Activated naive CD8-positive, alpha-beta T cell treated with anti-CD3 and anti-CD28 coated beads, Interleukin-2, amount 50 U/mL, for 24 hours (primary cell): ENCODE data around the gene ZNRD2.

Experiments used
- ATAC-seq: fragments of 150-1000 bp; cut with Tn5 transposase; one replicate; pipeline ENCODE4 v1.10.0; 2021
- DNase-seq: peaks from one replicate; pipeline ENCODE4 v3.0.0; 2021
- H3K27ac Mint-ChIP-seq: one replicate; pipeline ENCODE4 v1.8.0; 2021; ENCODE audit warnings: mild to moderate bottlenecking, mixed read lengths
- H3K27me3 Mint-ChIP-seq: one replicate; pipeline ENCODE4 v1.8.0; 2021; ENCODE audit warnings: mixed read lengths
- H3K36me3 Mint-ChIP-seq: one replicate; pipeline ENCODE4 v1.8.0; 2021; ENCODE audit warnings: low read depth, mixed read lengths
- H3K4me1 Mint-ChIP-seq: one replicate; pipeline ENCODE4 v1.8.0; 2021; ENCODE audit warnings: mixed read lengths
- H3K4me3 Mint-ChIP-seq: one replicate; pipeline ENCODE4 v1.8.0; 2021; ENCODE audit warnings: mild to moderate bottlenecking, moderate library complexity, mixed read lengths
- H3K9me3 Mint-ChIP-seq: one replicate; pipeline ENCODE4 v1.8.0; 2021; ENCODE audit warnings: mixed read lengths

The ZNRD2 gene

DNA sequence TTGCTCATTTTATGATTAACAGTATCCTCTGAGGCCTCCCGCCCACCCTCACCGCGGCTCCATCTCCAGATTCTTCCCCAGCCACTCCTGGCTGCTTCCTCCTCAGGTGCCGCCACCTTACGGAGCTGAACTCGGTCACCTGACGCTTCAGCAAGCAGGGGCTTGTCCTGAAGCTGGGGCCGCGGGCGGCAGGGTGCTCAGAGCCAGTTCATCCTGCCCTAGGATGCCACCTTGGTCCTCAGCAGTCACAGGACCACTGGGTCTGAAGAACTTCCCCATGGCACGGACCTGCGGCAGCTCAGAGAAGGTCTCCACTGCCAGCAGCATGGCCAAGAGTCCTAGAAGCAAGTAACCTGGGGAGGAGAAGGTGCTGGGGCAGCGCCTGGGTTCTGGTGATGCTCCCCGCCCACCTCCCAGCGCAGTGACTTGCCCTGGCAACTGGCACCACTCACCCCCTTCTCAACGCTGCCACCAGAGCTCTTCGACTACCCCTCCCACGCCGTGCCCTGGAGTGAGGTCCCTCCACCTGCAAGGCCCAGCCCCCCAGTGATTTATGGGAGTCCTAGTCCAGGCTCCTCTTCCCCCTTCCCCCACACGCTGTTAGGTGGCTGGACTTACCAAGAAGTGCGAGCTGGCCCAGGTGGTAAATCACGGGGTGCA is 22.7 kb downstream of the ZNRD2 start:
- peaks cover 26% of the 10 kb centered on the region for H3K4me1 Mint-ChIP-seq
- H3K27me3 Mint-ChIP-seq, result no peaks in the 10 kb centered on the region
- no peak overlapping the region for H3K27ac Mint-ChIP-seq
- ATAC-seq, result no peak
- no peak for DNase-seq
- H3K4me3 Mint-ChIP-seq, result no peak overlapping the region
- no peaks in the 10 kb centered on the region for H3K9me3 Mint-ChIP-seq
- peaks cover 10% of the 10 kb centered on the region for H3K36me3 Mint-ChIP-seq

DNA sequence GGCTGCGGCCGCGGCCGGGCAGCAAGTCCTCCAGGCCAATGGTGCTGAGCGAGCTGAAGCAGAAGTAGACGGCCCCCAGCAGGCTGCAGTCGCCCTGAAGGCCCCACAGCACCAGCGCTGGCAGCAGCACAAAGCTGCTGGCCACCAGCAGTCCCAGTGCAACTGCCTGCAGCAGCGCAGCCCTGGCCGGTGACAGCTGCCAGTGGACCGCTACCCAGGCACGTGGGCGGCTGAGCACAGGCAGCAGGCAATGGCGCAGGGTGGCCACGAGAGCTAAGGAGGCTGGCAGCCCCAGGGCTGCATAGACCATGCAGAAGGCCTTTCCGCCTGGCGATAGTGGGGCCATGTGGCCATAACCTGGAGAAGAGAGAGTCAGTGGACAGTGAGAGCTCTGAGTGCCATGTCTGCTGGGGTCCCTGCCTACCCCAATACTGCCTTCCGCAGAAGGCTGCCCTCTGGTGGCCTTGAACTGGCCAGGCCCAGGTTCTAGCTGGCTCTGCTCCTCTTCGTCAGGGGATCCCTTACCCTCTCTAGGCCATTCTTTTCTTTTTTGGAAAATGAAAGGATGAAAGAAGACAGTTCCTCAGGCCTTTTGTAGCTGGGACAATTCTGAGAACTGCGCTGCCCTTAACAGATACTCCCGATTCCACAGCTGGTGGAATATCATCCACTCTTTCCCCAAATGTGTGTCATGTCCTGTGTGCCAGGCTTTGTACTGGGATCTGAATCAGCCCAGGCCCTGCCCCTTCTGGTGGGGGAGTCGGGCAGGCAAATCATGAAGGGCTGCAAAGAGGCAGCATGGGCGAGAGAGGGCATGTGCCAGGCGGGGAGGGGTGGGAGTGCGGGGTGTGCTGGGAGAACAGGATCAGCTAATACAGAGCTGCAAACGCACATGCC is 23.5 kb downstream of the ZNRD2 start:
- peaks cover 18% of the 10 kb centered on the region for H3K4me1 Mint-ChIP-seq
- no peak overlapping the region for H3K4me3 Mint-ChIP-seq
- no peak overlapping the region for H3K27ac Mint-ChIP-seq
- peak; percentile 63 for DNase-seq
- peaks cover 7% of the 10 kb centered on the region for H3K36me3 Mint-ChIP-seq
- H3K27me3 Mint-ChIP-seq, result no peaks in the 10 kb centered on the region
- H3K9me3 Mint-ChIP-seq, result no peaks in the 10 kb centered on the region
- ATAC-seq, result peak; percentile 30

DNA sequence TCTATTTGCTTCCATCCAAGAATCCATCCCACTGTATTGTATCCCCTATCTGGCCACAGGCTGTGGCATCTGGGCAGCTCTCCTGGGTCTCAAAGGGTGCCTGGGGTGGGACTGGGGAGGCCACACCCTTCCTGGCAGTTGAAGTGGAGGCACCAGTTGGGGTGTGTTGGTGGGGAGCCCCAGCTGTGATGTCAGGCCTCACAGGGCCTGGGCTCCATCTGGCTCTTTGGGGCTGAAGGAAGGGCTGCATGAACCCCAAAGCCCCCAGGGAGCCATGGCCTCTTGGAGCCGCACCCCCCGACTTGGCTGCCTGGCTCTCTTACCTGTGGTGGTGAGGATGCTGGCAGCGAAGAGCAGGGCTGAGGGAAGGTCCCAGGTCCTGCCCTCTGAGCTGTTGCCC is 24.9 kb downstream of the ZNRD2 start:
- Mint-ChIP-seq H3K27ac (no peak overlapping the region), H3K4me1 (peaks cover 7% of the 10 kb centered on the region), H3K4me3 (no peak overlapping the region), H3K9me3 (no peaks in the 10 kb centered on the region), H3K36me3 (peaks cover 7% of the 10 kb centered on the region), H3K27me3 (no peaks in the 10 kb centered on the region)
- no peak for DNase-seq
- ATAC-seq, result peak; percentile 6

DNA sequence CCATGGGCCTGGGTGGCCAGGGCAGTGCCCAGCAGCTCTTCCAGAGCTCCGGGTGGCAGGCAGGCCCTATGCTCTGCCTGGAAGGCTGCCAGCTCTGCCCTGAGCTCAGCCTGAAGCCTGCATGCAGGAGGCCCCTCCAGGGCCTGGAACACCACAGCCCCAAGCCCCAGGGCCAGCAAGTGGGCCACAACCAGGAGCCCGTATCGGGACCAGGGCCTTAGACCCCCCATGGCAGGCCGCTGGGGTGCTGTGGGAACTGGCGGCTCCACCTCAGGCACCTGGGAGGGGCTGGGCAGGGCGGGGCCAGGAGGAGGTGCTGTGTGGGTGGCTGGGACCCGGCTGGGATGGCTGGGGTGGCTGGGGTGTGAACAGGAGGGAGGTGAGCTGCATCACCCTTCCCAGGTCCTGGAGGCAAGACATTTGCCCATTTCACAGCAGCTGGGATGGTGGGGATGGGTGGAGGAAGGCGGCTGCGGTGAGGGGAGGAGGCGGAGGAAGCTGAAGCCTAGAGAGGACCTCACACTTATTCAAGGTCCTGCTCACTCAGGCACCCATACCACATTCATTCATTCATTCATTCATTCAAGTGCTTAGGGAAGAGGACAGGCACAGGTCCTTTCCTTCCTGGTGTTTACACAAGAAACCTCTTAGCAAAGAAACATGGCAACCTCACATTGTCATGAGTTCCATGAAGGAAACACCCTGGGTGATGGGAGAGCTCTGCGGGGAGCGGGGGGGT is 25.4 kb downstream of the ZNRD2 start, which contains the start of gene KCNK7:
TSS of gene KCNK7 (minus strand) at position 258 of the 739 bp plus-strand sequence. CDS start at position 230, 28 bp downstream.
- H3K4me3 Mint-ChIP-seq, result no peak within 1 kb of the TSS
- H3K27ac Mint-ChIP-seq, result no peak within 1 kb of the TSS
- H3K36me3 Mint-ChIP-seq, result peaks cover 2% of the 10 kb centered on the region
- H3K27me3 Mint-ChIP-seq, result no peaks in the 10 kb centered on the region
- H3K9me3 Mint-ChIP-seq, result no peaks in the 10 kb centered on the region
- DNase-seq, result no peak
- peak; percentile 15 for ATAC-seq
- H3K4me1 Mint-ChIP-seq, result peaks cover 7% of the 10 kb centered on the region

DNA sequence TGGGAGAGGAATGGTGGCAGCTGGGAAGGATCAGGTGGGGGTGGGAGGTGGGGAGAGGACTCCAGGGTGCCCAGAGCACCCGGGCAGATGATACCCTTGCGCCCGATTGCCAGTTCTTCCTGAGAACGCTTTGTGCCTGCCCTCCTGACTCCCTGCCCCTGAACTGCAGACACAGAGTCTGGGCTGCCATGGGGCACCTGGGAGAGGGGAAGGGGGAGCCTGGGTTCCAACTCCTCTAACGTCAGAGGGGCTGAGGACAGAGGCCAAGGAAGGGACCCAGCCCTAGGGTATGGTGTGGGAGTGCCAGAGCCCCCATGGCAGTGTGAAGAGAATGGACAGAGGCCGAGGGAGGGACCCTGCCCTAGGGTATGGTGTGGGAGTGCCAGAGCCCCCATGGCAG is 26.2 kb downstream of the ZNRD2 start:
- ATAC-seq (no peak), DNase-seq (no peak)
- Mint-ChIP-seq H3K4me1 (peaks cover 7% of the 10 kb centered on the region), H3K9me3 (no peaks in the 10 kb centered on the region), H3K36me3 (peaks cover 2% of the 10 kb centered on the region), H3K27ac (no peak overlapping the region), H3K4me3 (no peak overlapping the region), H3K27me3 (no peaks in the 10 kb centered on the region)

- Mint-ChIP-seq H3K27ac (no peak overlapping the region), H3K4me1 (peaks cover 7% of the 10 kb centered on the region), H3K27me3 (no peaks in the 10 kb centered on the region), H3K36me3 (peaks cover 4% of the 10 kb centered on the region), H3K4me3 (no peak overlapping the region), H3K9me3 (no peaks in the 10 kb centered on the region)
- ATAC-seq, result no peak
- no peak for DNase-seq
These were observed 28.0 kb downstream of the ZNRD2 start for GRCh38 chr11:65598258-65598699.

- no peak for DNase-seq
- Mint-ChIP-seq H3K9me3 (no peaks in the 10 kb centered on the region), H3K27me3 (no peaks in the 10 kb centered on the region), H3K36me3 (peaks cover 12% of the 10 kb centered on the region), H3K4me3 (no peak overlapping the region), H3K27ac (no peak overlapping the region), H3K4me1 (peaks cover 7% of the 10 kb centered on the region)
- no peak for ATAC-seq
These were observed 29.1 kb downstream of the ZNRD2 start for GRCh38 chr11:65599216-65599954.

DNA sequence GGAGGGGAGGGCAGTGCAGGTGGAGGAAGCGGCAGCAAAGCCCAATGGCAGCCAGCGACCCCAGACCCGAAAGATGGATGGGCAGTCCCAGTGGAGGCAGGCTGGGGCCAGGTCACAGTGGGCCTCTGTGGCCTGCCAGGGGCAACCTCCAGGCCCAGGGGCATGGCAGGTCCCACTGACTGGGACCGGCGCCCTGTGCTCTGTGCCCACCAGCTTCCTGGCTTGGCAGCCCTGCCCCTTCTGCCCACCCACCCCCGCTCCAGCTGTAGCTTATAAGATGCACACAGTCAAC is 29.6 kb downstream of the ZNRD2 start:
- H3K4me1 Mint-ChIP-seq, result peaks cover 6% of the 10 kb centered on the region
- H3K4me3 Mint-ChIP-seq, result no peak overlapping the region
- no peak overlapping the region for H3K27ac Mint-ChIP-seq
- no peaks in the 10 kb centered on the region for H3K27me3 Mint-ChIP-seq
- peaks cover 13% of the 10 kb centered on the region for H3K36me3 Mint-ChIP-seq
- DNase-seq (no peak), ATAC-seq (no peak)
- no peaks in the 10 kb centered on the region for H3K9me3 Mint-ChIP-seq

DNA sequence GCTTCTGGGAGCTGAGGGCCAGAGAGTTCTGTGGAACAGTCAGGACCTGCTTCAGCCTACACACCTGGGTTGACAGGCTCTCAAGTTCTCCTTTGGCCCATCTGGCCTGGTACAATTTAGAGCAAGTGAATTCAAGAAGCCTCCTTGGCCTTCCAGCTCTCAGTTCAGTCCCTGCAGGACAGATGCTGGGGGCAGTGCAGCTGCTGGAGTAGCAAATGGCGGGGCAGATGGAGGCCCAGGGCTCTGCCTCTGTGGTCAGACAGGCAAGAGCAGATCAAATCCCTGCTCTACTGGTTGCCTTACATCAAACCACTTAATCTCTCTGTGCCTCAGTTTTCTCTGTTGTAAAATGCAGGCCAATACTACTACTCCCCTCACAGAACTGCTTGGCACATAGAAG is 34.0 kb downstream of the ZNRD2 start:
- DNase-seq (no peak), ATAC-seq (no peak)
- Mint-ChIP-seq H3K4me3 (no peak overlapping the region), H3K27me3 (no peaks in the 10 kb centered on the region), H3K9me3 (no peaks in the 10 kb centered on the region), H3K27ac (no peak overlapping the region), H3K4me1 (peaks cover 3% of the 10 kb centered on the region), H3K36me3 (peaks cover 21% of the 10 kb centered on the region)

GRCh38 chr11:65606876-65607613 is 36.8 kb downstream of the ZNRD2 start:
- DNase-seq, result peak; percentile 29
- peaks cover 26% of the 10 kb centered on the region for H3K36me3 Mint-ChIP-seq
- H3K9me3 Mint-ChIP-seq, result no peaks in the 10 kb centered on the region
- peak; percentile 61 for ATAC-seq
- H3K27ac Mint-ChIP-seq, result no peak overlapping the region
- H3K4me3 Mint-ChIP-seq, result no peak overlapping the region
- H3K27me3 Mint-ChIP-seq, result no peaks in the 10 kb centered on the region
- peaks cover 24% of the 10 kb centered on the region for H3K4me1 Mint-ChIP-seq

DNA sequence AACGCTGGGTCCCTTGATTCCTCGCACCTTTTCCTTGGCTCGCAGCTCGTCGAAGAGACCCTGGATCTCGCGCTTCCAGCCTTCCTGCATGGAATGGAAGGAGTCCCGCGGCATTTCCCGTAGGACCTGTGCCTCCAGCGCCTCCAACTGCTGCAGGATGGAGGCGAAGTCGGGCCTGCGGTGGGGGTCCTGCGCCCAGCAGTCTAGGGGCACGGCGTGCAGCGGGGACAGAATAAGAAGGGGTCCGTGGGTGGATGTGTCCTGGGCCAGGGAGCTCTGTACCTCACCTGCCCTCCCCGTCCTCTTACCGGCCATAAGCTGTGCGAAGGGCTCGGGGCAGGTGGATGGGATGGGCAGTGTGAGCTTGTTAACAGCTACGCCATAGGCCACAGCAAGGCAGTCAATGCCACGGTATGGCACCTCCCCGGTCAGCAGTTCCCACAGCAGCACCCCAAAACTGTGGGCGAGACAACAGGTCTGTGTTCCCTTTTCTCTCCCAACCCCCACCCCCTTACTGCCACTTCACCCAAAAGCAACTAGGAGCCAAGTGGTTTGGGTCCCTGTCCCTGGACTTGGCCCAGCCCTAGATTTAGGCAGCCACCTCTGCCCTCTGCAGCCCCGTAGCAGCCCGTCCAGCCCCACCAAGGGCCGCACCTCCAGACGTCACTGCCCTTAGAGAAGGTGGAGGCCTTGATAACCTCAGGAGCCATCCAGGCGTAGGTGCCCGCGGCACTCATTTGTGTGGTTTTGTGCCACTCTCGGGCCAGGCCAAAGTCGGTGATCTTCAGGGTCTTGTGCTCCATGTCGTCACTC is 37.5 kb downstream of the ZNRD2 start:
- no peak for DNase-seq
- Mint-ChIP-seq H3K36me3 (peaks cover 30% of the 10 kb centered on the region), H3K4me1 (peaks cover 32% of the 10 kb centered on the region), H3K9me3 (no peaks in the 10 kb centered on the region), H3K4me3 (no peak overlapping the region), H3K27me3 (no peaks in the 10 kb centered on the region), H3K27ac (no peak overlapping the region)
- no peak for ATAC-seq

GRCh38 chr11:65609229-65609628 is 39.0 kb downstream of the ZNRD2 start:
- ATAC-seq (no peak), DNase-seq (no peak)
- Mint-ChIP-seq H3K36me3 (peaks cover 21% of the 10 kb centered on the region), H3K4me1 (peaks cover 37% of the 10 kb centered on the region), H3K4me3 (no peak overlapping the region), H3K9me3 (no peaks in the 10 kb centered on the region), H3K27me3 (no peaks in the 10 kb centered on the region), H3K27ac (peak overlapping the region; percentile 38)

DNA sequence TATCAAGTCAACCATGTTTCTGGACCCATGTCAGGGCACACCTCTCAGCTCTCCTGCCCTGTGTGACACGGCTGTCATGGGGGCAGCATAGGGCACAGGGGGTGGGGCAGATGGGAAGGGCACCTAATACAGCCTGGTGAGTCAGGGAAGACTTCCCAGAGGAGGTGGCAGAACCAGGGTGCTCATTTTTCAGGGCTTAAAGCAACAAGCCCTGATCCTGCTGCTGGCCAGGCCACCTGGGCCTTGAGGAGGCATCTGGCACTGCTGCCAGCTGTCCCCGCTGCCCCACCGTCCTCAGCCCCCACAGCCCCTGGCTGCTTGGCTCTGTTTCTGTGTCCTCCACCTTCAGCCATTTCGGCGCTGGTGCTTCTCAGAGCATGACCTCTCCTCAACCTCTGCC is 39.4 kb downstream of the ZNRD2 start:
- Mint-ChIP-seq H3K27ac (peak overlapping the region; percentile 38), H3K9me3 (no peaks in the 10 kb centered on the region), H3K27me3 (no peaks in the 10 kb centered on the region), H3K36me3 (peaks cover 21% of the 10 kb centered on the region), H3K4me3 (no peak overlapping the region), H3K4me1 (peaks cover 37% of the 10 kb centered on the region)
- no peak for DNase-seq
- ATAC-seq, result no peak
